NCI-H2227 (cell line): ENCODE data around the gene PDE5A.
"Not testable (repeated sequence)": the region's sequence is repeated elsewhere in the genome, so short reads cannot be mapped to it uniquely, and the experiment has no call there.

Source experiments
- DNase-seq: peaks from one replicate; lab custom pipeline; 2025; ENCODE audit not compliant: unreplicated experiment; lab: John Stamatoyannopoulos, UW

The PDE5A gene

GRCh38 chr4:119646347-119647071 is 17.9 kb upstream of the PDE5A start:
- no peak for DNase-seq

- no peak for DNase-seq
Measured at GRCh38 chr4:119643306-119644042, 14.9 kb upstream of the PDE5A start.

- no peak for DNase-seq
Measured at GRCh38 chr4:119641765-119642164, 13.2 kb upstream of the PDE5A start.

DNA sequence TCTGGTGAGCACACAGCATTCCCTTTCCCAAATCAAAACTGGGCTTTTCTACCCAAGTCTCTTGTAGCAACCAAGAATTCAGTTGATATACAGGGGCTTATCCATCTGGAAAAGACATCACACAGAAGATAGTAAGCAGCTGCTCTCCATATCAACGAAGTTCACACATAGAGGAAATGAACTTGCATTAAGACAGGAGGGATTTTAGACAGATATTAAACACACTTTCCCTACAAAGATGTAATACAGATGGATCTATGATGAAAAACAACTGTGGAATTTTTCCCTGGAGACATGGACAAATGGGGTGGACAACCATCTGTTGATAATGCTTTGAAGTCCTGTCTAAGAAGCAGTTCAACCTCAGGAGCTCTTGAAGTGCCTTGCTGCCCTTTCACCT is 9.8 kb upstream of the PDE5A start:
- DNase-seq, result no peak

DNA sequence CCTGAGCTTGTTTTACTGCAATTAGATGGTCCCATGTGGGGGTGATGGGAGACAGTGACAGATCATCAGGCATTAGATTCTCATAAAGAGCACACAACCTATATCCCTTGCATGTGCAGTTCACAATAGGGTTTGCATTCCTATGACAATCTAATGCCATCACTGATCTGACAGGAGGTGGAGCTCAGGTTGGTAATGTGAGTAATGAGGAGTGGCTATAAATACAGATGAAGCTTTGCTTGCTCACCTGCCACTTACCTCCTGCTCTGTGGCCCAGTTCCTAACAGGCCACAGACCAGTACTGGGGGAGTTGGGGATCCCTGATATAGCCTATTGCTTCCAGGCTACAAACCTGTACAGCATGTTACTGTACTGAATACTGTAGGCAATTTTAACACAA is 8.2 kb upstream of the PDE5A start:
- DNase-seq, result not testable (repeated sequence)

GRCh38 chr4:119632216-119632615 is 3.6 kb upstream of the PDE5A start:
- DNase-seq, result no peak

GRCh38 chr4:119629142-119629471 is 503 bp upstream of the PDE5A start:
- DNase-seq, result no peak

DNA sequence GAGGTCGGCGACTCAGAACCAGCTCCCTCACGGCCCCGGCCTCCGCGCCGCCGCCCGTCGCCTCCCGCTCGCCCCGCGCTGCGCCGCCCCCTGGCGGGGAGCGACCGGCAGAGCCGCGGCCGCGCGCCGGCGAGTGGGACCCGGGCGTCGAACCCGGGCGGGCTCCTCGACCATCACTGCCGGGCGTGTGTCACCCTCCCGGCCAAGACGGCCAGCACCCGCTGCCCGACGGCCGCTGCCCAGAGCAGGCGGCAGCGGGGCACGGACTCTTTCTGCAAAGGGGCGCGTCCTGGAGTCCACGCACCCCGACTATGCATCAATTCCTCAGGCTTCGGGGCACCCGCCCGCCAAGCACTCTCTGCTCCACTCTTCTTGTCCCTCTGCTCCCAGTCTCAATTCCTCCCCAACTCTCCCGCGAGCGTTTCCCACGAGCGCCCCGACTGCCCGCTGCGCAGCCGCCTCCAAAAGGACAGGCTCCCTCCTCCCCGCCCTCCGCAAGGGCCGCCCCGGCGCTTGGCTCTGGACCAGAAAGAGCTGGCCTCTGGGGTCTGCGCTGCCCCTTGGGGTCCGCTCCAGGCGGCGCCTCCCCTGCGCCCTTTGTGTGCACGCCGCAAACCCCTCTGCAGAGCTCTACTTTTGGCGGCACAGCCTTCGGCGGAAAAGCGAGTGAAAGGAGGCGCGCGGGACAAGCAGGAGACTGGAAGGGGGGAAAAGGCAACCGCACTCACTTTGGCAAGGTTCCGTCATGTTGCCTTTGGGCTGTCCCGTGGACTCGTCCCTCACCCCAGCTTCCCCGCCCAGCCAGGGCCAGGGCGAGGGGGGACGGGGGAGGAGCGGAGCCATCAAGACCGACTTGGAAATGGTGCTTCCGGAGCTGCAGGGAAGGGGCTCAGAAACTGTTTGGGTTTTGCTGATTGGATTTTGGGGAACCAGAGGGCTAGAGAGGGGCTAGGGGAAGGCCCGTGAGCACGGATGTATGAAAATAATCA is 1.0 kb downstream of the PDE5A start:
- DNase-seq, result peak; percentile 37

DNA sequence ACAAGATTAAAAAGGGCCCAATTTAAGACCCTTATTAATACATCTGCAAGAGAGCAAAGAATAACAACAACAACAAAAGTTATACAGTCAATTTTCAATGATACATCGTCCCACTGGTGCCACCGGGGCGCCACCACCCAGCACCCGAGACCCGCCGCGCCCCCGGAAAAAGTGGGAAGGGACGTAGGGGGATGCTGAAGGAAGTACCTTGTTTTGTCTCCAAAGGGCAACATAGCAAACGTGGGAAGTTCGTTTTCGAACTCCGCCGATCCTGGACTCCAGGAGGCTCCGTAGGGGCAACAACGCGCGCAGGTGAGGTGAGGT is 1.7 kb downstream of the PDE5A start:
- DNase-seq, result no peak

DNA sequence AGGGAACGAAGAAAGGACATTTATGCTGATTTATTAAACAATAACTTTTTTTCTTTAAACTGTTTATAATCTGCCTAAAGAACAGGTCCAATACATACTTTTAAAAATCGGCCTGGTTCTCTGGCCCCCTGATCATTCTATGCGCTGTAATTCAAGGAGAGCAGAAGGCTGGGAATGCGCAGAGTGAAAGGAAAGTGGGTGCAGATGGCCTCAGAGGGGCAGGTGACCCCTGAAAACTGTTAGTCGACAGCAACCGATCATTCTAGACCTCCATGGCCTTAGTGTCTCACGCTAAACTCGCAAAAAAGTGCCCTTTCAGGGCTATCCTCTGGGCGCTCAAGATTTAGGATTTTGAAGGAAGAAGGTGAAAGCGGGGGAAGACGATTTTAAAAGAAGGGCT is 2.2 kb downstream of the PDE5A start:
- no peak for DNase-seq

DNA sequence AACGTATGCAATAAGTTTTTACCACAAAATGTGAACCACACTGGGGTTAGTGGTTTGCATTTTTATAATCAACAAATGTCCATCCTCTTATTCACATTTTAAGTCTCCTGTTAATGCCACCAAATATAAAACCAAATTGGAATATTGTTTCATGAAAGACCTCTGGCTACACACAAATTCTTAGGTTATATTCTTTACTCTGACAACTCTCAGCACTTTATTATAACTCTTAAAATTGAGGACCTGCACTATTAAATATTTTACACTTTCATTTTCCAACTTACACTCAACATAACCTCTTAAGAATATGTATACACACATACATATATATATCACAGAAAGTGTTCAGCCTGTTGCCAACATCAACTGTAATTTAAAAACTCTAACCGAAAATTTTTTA is 2.8 kb downstream of the PDE5A start:
- no peak for DNase-seq

GRCh38 chr4:119624356-119624755 is 4.2 kb downstream of the PDE5A start:
- no peak for DNase-seq

DNA sequence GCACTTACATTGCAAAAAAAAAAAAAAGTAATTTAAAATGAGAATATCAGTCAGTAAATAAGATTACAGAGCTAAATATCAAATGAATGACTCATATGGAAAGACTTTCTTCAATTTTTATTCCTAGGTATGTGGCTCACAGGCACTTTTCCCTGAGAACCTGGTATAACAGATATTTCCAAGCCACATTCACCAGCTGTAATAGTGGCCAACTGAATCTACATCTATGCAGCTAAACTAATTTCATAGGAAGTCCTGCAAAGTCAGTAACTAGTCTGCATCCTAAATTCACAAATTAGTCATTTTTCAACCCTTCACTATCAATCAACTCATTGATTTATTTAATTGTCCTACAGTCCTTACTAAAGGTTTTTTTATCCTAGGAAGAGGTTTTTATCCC is 5.6 kb downstream of the PDE5A start:
- no peak for DNase-seq

- no peak for DNase-seq
Measured at GRCh38 chr4:119615068-119615719, 13.4 kb downstream of the PDE5A start.

DNA sequence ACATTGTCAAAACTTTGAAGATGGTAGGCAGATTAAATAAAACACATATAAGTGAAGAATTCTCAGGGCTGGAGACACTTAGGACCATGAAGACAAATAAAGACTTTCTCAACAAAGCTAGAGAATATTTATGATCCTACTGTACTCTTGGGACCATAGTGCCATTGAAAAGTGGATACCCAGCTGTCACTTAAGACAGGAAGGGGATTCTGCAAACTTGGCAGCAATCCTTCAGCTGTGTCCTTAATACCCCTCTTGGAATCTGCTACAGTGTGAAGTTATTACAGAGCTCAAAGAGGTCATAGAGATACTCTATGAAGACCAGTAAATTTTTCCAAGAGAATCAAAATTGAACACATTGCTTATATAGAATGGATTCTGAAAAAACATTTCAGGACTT is 24.3 kb downstream of the PDE5A start:
- no peak for DNase-seq

GRCh38 chr4:119602366-119602765 is 26.2 kb downstream of the PDE5A start:
- no peak for DNase-seq

- no peak for DNase-seq
Measured at GRCh38 chr4:119598521-119598920, 30.1 kb downstream of the PDE5A start.

- no peak for DNase-seq
Measured at GRCh38 chr4:119597377-119597776, 31.2 kb downstream of the PDE5A start.

- DNase-seq, result no peak
Measured at GRCh38 chr4:119593698-119594097, 34.9 kb downstream of the PDE5A start.

- DNase-seq, result no peak
Measured at GRCh38 chr4:119592830-119593229, 35.8 kb downstream of the PDE5A start.

GRCh38 chr4:119589165-119589564 is 39.4 kb downstream of the PDE5A start:
- DNase-seq, result no peak
